Stimulated activated CD8-positive, alpha-beta memory T cell treated with anti-CD3 and anti-CD28 coated beads, Interleukin-15, amount 100 ng/mL, for 1 hour (primary cell): ENCODE data around the gene ADGRB3.
"Not testable (repeated sequence)": the region's sequence is repeated elsewhere in the genome, so short reads cannot be mapped to it uniquely, and the experiment has no call there.

Experiments used
- DNase-seq: peaks from one replicate; pipeline ENCODE4 v3.0.0-alpha.2; 2020; ENCODE audit warnings: low read depth

The ADGRB3 gene

DNA sequence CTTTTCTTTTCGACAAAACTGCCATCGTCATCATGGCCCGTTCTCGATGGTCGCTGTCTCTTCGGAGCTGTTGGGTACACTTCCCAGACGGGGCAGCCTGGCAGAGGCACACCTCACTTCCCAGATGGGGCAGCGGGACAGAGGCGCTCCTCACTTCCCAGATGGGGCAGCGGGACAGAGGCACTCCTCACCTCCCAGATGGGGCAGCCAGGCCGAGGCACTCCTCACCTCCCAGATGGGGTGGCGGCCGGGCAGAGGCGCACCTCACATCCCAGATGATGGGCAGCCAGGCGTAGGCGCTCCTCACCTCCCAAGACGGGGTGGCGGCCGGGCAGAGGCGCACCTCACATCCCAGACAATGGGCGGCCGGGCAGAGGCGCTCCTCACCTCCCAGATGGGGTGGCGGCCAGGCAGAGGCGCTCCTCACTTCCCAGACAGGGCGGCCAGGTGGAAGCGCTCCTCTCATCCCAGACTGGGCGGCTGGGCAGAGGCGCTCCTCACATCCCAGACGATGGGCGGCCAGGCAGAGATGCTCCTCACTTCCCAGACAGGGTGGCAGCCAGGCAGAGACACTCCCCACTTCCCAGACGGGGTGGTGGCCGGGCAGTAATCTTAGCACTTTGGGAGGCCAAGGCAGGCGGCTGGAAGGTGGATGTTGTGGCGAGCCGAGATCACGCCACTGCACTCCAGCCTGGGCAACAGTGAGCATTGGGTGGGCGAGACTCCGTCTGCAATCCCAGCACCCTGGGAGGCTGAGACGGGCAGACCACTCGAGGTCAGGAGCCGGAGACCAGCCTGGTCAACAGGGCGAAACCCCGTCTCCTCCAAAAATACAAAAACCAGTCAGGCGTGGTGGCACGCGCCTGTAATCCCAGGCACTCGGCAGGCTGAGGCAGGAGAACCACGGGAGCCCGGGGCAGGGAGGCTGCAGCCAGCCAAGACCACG lies 486.7 kb downstream of the ADGRB3 start:
- DNase-seq: not testable (repeated sequence)

DNA sequence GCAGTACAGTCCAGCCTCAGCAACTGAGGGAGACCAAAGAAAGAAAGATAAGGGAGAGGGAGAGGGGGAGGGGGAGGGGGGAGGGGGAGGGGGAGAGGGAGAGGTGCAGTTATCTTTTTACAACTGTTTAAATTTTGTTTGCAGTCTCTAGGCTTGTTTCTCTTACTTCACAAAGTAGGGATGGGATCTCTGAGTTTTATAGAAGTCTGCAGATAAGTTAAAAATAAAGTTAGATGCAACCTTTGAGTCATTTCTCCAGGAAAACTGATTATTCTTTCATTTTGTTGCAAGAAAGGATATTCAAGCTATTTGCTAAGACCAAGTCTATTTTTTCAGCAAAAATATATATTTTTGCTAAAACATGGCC lies 487.3 kb downstream of the ADGRB3 start:
- DNase-seq: no peak

DNA sequence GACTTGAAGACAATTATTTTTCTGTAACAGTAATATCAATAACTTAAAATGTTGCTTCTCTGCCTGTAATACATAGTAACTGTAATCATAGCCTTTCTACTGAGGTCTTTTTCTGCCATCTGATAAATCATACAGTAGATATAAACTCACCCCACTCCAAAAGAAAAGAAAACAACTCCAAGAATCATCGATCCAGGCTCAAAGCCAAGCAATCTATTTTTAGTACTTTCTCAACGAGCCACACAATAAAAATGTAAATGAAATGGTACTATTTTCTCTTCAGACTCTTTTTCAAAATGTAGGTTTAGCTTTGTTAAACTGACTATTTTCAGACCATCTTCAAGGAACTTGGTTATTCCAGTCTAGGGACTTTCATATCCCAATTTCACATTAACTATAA lies 493.3 kb downstream of the ADGRB3 start:
- DNase-seq: no peak

DNA sequence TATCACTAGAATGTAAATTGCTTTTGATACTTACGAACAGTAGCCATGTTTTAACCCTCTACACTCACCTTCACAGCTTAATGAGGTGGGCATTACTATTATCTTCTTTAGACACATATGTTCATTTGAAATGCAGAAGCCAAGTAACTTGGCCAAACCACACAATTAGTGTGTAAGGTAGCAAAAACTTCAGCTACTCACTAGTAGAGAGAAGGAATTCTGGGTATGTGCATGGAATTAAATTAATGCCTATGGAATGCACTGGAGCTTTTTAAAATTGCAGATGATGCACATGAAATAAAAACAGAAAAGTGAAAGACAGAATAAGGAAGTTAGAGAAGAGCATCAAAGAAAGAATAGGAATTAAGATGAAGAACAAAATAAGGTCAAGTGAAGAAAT lies 494.0 kb downstream of the ADGRB3 start:
- DNase-seq: no peak

DNA sequence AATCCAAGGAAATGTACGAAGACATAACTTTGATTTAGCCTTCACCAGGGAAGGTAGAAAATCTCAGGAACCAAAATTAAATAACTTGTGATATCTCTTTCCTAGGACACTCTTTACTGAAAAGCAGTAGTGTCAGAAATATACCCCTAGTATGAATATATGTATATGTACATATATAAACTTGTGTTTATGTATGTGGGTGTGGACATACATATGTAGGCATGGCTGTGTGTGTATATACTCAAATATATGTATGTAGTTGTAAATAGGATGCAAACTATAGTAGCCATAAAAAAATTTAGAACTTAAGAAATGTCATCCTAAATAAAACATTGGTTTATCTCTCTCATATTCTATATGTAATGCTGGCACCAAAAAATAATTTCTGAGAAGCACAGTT lies 500.8 kb downstream of the ADGRB3 start:
- DNase-seq: no peak

DNA sequence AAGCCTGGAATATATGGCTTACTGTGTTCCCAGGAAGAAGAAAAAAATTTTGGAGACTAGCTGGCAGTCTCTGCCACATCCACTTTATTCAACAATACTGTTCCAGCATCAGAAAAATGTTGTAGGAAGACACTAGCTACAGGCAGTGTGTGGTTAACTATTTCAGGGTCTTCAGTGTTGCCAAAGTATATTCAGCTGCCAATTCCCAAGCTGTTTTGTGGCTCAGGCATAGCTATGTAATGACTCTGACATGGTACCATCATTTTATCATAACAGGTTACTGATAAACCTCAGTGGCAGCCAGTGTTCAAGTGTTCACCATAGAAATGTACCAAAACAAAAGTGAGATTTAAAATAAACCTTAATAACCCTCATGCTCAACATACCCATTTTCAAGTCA lies 503.1 kb downstream of the ADGRB3 start:
- no peak for DNase-seq

DNA sequence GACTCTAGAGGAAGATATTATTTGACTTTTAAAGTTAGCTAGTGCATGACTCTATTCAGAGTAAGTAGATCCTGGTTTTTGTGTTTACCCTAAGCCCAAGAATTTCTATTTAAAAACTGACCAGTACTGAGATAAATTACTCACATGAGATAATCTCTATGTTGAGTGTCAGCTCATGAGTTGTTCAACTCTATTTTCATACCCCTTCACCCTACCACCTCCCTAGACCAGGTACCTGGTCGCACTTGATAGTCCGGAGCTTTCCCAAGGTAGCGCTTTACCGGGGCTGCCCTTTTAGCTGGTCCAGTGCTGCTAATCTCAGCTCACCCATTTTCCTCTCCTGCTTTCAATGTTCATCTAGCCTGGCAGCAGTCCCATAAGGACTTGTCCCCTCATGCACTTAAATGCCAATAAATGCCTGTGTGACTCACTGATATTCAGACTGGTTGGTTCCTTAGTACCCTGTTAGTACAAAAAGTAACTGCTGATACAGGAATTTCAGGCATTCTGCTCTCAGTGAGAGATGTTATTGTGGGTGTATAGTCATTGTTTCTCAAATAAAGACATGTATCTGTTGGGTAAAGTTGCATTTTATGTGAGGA lies 503.9 kb downstream of the ADGRB3 start:
- no peak for DNase-seq

DNA sequence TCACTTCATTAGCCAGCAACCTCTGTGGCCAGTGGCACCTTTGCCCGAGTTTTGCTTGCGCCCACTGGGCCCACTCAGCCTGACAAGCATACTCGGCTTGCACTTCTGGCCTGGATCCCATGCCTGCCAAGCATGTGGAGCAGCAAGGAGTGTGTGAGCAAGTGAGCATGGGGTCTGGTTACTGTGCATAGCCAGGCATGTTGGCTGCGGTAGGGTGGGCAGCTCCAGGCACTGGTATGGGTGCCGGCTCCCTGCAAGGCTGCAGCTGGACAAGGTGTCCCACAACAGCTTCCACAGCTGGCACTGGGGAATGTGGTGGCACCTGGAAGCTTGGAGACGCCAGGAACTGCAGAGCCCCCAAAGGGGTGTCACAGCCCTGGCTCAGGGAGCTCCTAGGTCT lies 510.0 kb downstream of the ADGRB3 start:
- DNase-seq: no peak

DNA sequence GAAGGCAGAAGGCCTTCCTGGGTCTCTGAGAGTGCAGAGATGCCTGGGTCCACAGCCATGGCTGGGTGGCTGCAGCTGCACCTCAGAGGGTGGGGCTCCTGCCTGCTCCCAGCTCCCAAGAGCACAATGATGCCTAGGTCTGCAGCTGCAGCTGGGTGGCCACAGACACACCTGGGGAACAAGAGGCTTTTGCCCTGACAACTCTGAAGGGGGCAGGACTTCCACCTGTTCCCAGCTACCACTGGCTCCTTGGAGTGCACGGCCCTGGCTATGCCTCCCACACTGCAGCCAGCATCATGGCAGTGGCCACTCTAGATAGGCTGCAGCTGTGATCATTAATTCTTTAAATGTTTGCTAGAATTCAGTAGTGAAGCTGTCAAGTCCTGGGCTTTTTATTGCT lies 511.3 kb downstream of the ADGRB3 start:
- no peak for DNase-seq

DNA sequence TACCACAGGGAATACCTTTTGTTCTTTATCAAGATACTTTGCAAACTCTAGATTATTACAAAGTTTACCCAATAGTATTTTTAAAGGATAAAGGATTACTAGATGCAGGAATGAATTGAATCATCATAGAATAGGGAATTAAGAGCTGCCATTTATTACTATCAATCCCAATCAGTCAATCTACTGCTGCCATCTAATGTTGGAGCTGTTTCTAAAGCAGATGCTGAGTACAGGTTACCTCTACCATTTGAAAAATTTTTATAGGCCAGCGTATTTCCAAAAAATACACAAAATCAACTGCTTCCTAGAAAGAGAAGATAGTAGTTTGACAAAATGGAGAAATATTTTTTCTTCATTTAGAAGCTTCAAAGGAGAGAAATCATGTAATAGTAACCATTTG lies 520.4 kb downstream of the ADGRB3 start:
- DNase-seq: no peak

DNA sequence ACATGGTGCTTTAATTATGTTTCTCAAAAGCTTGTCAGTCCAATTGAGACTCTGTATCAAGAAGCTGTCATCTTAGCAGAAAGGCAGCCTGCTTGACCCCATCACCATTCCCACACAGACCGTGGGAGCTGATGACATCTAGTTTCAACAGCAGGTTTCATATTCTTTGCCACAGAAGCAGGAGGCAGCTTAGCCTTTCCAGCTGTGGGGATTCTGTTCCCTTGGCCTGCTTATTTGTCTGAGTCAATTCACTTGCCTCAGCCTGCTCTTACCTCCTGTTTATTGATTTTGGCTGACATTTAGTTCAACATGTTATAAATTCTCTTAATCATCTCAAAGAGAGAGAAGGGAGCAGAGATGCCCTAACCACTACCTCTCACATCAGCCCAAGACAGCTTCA lies 527.7 kb downstream of the ADGRB3 start:
- DNase-seq: no peak

DNA sequence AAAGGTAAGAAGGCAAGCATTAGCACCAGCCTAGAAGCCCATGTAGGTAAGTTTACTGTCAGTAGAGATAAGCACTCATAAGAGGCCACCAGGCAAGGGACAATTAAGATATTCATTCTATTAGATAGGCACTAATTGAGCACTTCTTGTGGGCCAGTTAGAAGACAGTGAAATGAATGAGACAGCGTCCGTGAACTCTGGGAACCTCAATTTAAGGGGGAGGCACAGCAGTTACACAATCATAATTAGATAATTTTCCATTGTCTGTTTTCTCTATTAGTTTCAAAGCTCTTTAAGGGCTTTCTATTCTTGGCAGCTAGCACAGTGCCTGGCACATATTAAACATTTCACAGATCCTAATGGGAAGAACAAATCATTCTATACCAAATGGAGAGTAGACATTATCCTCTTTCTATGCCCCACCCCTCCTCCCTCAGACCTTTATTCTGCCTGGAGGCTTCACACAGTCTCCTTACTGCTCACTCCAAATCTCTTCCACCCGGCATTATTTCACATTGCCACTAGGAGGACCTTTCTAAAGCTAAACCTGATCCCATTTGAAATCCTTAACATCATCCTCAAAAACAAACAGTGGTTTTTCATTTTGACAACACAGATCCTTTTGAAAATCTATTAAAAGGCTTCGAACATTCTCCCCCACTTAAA lies 529.6 kb downstream of the ADGRB3 start:
- DNase-seq: no peak

DNA sequence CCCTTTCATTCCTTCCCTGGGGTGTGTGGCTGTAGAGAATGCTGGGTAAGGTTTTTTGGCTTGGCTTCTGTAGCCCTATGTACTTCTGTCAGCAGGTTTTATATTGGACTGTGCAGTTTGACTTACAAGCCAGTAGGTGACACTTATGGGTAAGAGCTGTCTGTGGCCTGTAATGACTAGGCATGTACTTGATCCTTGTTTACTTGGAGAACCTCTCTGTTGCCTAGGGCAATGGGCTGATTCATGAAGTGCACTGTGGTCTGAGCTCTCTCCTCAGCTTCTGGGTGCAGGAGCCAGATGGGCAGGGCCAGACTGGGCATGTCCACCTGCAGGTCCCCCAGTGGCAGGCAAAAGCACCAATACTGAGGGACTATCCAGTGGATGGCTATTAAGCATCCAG lies 544.6 kb downstream of the ADGRB3 start:
- DNase-seq: no peak

DNA sequence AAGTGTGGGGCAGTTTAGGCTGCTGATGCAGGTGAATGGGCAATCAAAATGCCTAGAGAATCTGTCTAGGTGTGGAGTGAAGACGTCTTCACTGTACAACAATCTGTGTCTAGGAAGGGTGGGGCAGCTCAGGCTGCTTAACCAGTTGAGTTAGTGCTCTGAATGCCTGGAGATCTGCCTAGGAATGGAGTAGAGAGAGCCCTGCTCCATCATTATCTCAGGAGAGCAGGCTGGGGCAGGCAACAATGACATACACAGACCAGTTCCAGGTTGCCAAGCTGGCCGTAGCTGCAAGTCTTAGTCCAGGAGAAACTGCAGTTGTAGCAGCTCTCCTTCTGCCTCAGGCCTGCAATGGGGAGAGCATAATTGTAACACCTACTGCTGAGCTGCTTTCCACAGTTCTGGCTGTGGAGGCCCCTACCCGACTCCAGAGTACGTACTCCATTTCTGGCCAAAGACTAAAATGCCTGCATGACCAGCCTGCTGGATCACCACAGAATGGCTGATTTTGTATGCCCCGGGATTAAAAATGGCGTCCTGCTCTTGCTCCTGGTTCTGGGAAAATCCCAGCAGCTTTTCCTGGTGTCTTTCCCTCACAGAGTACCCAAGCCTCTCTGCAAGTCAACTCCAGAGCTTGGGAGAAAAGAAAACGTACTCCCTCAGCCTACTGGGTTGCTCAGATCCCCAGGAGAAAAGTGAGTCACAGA lies 545.4 kb downstream of the ADGRB3 start:
- no peak for DNase-seq

DNA sequence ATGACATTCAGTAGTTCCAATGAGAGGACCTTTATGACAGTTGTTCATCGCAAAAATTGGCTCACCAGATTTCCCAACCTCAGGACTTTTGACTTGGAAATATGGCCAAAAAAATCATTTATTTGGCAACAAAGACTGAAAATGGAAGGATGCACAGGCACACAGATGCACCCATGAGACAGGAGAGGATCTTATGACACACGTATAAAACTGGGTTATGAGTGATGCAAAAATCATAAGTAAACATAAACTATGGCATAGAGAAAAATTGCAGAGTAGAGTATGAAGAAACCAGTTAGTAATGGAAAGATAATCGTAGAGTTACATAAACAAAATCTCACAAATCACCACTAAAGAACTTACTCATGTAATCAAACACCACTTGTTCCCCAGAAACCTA lies 546.9 kb downstream of the ADGRB3 start:
- no peak for DNase-seq

DNA sequence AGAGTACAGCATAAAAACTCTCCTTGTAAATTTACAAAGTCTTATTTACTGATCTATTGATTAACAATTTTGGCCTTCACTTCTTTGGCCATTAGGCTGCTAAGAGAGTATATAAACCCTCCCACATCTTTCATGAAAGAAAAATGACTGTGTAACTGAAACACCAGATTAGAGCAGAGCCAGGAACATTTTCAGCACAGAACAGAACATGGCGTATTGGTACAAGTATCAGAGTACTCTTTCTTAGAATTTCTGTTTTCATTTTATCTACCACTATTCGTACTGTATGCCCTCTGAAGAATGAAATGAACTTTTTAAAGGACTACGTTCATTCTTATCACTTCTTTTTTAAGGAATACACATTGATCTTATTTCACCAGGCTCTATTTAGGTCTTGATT lies 550.2 kb downstream of the ADGRB3 start:
- no peak for DNase-seq

DNA sequence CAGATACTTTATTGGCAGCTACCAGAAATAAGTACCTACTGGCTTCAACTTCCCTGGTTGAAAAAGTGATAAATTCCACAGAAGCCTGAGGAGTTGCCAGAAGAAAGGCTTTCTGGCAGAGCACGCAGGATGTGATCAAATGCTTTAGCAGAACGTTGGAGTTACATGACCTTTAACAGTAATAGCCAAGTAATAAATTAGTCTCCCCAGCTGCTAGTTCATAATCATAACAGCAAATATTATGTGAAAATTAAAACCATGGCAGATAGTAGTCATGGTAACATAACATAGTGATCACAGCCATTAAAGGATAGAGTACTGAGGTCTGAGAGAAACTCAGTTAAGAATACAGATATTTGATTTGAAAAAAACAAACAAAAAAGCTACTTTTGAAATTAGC lies 567.7 kb downstream of the ADGRB3 start:
- DNase-seq: no peak

DNA sequence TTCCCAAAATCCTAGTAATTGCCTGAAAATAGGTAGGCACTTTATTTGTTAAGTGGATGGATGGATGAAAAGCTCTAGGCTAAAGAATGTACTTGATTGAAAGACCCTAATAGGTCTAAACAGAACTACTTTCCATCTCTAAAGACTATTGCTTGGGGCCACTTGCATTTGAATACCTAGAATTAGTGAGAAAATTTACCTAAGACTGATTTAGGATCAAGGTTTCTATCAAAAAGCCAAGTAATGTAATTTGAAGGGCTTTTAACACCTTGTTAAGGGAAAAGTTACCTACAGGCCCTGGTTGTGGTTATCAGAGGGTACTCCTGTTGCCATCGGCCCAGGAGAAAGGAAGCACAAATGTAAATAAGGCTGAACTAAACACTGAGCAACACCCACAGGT lies 581.0 kb downstream of the ADGRB3 start:
- no peak for DNase-seq

DNA sequence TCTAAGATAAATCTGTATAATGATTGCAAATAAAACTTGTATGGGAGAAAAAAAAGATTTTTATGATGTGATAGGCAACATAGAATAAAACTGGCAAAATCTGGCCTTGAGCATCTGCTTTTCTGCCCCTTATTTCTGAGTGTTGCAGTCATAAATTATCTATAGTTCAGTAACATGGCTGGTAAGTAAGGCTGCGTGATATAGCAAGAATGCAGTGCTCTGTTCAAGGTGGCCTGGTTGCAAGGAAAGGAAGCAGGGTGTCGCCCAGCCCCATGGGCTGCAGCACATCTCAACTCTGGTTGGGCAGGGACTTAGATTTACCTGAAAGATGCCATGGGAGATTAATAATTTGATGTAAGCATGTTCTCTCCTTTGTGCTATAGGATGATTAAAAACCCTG lies 582.3 kb downstream of the ADGRB3 start:
- no peak for DNase-seq

DNA sequence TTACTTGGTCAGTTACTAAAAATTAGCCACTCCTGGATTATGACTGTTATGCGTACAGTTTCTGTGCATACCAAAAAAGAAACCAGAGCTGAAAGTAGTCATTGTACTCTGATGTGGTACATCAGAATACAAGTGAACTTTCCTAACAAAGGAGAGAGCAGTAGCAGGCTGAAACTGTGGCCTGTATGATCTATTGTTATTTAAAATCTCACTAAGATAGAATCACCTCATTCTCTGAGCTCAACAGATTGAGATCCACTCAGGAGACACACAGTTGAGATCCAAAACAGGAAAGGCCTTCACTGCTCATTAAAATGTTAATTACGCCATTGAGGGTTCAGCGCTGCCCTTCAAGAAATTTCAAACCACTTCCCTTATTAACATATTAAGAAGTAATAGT lies 585.3 kb downstream of the ADGRB3 start:
- no peak for DNase-seq

DNA sequence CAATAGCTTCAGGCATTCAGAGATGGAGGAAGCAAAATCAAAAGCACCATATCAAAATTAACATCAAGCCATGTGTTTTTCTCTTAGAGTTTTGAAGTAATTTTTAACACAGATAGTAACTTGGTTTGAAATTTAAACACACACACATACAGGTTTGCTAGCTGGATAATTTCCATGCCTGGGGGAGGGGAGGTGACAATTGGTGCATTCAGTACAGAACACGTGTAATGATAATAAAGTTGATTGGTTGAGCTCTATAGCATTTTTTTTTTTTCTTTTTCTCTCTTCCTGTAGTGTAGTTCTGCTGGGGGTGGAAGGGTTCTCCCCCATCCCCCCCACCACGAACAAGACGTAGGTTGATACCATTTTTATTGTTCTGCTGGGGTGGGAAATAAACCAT lies 596.9 kb downstream of the ADGRB3 start:
- DNase-seq: no peak

DNA sequence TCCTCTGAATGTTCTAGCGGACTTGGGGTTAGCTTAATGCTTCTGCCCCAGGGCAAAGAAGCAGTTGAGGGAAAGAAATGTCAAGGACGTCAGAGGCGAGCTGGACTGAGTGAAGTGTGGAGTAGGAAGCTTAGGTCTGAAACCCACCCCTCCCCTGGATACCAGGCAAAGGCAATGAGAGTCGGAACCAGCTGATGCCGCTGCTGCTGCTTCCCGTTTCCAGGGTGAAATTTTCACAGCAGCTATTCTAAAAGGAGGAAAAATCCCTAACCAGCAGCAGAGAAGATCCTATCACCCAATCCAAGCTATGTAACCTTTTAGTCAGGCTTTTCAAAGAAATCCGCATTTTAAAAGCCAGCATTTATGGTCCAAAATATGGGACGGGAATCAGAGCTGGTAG lies 597.4 kb downstream of the ADGRB3 start:
- no peak for DNase-seq
